HG03196 (cell line): ENCODE measurements around the gene DCDC1.

Experiments
- ATAC-seq: cut with Tn5 transposase; IDR thresholded peaks from one replicate; pipeline ENCODE4 v1.9.1; 2021; ENCODE audit not compliant: unreplicated experiment

The DCDC1 gene

DNA sequence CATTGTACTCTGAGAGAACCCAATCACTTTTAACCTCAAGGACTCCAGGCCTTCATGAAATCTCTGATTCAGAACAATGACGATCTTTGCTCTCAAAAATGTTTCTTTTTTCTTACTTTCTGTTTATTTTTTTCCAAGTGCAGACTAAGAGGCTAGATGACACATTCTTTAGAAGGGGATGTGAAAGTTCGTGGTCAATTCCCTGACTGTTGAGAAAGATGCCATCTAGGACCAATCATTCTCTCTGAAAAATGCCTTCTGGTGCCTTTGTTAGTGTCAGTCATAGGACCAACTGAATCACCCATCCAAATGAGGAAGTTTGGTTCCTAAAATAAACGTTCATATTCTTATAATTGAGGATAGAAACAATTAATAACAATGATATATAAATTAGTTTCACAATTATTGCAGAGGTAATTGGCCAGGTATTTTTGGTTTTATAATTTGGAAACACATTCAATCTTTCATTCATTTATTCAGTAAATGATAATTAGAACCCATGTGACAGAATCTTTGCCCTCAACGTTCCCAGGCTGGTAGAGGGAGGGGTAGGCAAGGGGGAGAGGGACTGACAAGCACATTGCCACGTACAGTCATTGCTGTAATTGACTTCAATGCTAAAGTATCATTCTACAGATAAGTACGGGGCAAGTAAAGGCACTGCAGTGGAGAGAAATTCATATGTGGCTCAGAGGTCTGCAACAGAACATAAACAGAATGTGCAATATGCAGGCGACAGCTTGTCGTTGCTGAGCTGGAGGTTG is 450.0 kb downstream of the DCDC1 start:
- peak; percentile 80 for ATAC-seq

DNA sequence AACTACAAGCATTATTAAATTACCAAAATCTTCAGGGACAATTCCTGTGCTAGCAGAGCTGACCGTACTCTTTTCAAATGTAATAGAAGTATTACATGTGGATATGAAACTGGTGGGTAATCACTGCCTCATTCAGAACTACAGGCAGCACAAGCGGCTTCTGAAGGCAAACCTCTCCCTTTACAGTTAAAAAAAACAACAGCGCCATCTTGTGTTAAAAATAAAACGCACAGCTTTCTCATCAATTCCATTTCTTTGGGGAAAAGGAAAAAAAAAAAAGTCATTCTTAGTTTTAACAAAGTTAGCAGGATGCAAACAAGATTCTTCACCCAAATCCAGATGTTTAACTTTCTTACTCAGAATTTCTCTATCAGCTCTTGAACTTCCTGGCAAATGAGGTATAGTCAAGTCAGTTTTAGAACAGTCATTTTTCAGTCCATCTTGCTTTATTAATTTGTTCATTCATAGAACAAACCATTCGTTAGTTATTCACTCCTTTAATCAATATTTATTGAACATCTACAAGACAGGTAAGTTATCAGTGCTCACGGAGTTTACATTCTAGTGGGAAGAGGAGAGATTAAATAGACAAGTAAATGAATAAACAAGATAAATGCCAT is 451.6 kb downstream of the DCDC1 start:
- ATAC-seq, result no peak

DNA sequence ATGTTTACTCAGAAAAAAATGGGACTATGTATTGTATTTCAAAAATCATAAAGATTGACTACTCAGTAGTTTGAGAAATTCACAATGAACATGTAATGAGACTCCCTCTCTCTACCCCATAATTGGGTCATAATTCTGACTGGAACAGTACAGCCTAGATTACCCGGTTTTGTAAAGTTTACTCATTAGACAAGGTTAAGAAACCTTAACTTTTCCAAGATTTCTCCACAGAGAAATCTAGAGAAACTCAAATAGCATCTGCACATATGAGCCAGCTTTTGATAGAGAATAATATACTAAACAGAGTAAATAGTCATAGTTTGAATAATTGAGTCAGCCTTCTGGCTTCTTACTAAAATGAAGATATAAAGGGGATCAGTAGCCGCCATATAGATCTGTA is 452.3 kb downstream of the DCDC1 start:
- ATAC-seq, result no peak

DNA sequence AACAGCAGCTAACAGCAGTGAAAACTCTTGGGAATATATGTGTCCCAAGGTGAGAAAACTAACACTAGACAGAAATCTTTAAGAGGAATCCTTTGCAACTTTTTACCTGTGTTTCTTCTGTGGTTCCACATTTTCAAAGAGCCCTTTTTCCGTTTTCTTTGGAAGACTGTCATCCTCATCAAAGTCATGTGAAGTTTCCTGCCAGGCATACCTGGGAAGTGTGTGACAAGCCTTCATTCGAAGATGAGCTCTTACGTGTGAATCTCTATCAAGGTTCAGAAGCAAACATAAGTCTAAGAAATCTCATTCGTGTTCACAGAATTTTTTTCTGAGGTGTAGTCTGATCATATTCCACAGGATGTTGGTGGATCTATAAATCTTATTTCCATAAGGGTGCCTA is 452.8 kb downstream of the DCDC1 start:
- ATAC-seq, result no peak

DNA sequence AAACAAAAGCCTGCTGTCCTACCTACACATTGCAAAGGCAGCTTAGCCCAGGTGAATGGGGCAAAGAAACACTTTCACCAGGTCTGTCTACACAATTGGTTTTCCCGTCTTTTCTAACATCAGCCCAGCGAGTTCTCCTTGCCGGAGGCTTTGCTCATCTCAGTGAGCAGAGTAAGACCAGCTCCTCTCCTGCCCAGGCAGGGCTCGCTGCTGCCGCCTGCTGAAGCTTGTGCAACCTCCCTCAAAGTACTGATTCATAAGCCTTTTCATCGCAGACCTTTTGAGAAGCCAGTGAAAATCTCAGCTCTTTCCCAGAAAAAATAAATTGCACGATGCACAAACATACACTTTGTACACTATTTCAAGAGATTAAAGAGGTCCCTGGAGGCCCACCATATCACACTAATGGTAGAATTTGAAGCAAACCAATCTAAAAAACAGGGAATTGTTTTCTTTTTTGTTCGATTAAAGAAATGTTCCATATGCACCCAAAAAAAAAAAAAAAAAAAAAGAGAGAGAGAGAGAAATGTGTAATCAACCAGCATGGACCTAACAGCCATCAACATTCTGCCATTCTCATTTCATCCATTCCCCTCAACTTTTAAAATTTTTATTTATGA is 455.3 kb downstream of the DCDC1 start:
- no peak for ATAC-seq

DNA sequence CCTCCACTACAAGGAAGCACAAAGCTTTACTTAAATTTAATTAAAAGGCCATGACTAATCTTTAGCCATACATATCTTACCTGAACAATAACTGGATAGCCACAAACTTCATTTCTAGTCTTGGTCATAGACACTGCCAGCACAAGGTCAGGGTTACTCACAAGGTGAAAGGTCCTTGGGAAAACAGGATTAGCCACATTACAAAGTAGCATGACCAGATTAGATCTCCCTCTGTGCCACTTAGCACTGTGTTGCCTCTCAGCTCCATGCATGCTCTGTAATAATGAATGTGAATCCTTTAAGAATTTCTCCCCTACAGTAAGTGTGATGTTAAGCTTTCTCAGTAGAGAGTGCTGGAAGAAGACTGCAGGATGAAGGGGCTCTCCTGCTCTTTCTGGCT is 458.3 kb downstream of the DCDC1 start:
- no peak for ATAC-seq

DNA sequence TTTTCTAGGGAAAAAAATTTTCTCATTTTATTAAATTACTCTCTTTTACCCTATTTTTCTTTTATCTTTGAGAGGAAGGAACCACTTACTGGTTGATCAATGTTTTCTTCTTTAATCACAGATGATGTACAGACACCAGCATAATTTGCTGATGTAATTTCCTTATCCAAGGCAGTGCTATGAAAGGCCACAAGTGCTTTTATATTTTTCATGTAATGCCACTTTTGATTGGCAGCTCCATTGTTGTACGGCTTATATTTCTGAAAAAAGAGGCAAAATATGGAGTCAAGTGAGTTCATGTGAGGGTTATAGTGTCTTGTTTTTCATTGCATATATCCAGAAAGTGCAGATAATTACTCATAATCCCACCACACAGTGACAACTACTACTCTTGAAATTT is 460.7 kb downstream of the DCDC1 start:
- ATAC-seq, result no peak

DNA sequence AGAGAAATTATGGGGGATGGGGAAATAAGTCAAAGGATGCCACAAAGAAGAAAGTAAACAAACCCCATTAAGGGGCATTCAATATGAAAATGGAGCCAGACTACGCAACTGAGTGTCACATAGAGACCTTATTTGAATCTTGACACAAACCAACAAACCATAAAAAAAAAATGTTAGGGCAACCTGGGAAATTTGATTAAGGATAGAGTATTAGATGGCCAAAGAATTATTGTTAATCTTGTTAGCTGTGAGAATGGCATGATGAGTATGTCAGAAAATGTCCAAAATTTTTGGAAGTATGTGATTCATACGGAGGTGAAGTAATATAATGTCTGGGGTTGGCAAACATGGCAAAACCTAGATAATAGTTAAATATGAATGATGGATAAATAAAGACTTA is 461.3 kb downstream of the DCDC1 start:
- no peak for ATAC-seq

DNA sequence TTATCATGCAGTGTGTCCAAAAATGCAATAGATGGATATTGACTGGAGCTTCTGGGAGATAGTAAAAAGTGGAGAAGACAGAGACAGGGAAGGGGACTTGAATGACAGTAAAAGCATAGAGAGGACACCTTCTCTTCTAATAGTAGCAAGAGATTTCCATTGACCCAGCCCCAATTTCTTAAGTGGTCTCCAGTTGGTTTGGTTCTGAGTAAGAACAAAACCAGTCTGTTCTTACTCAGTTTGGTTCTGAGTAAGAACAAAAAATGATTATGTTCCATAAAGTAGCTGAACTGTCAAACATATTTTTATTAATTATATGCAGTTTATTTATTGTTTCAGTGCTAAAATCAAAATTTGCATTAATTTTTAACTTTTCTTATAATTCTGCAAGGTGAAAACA is 466.6 kb downstream of the DCDC1 start:
- ATAC-seq, result no peak

DNA sequence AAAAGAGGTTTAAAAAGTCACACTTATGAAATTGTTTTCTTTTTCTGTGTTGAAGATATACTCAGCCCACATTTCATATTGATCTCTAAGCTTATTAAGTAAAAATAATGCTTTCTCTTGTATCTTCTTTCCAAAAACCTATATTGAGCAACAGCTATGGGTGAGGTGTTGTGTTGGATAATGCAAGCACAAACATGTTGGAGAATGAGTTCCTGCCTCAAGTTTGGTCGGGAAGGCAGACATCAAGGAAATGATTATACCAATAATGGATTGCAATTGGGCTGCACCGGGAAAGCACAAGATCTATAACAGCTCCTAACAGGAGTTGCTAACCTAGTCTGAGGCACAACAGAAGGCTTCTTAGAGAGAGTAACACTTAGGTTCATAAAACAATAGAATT is 474.5 kb downstream of the DCDC1 start:
- ATAC-seq, result no peak

DNA sequence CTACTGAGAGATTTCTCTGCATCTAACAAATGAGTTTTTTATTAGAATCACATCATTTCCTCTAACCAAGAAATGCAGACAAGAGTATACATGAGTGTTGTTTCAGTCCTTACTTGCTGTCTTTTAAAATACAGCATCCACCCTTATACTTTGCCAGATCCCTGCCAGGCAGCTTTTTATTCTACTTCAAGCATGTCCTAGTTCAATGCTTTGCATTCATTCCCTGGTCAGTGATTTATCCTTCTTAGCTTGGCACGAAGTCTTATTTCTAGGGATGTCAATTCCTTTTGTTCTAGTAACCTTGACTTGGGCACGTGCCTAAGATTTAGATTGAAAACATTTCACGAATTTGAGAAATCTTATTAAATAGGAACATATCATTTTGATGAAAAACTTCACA is 476.2 kb downstream of the DCDC1 start:
- ATAC-seq, result no peak

DNA sequence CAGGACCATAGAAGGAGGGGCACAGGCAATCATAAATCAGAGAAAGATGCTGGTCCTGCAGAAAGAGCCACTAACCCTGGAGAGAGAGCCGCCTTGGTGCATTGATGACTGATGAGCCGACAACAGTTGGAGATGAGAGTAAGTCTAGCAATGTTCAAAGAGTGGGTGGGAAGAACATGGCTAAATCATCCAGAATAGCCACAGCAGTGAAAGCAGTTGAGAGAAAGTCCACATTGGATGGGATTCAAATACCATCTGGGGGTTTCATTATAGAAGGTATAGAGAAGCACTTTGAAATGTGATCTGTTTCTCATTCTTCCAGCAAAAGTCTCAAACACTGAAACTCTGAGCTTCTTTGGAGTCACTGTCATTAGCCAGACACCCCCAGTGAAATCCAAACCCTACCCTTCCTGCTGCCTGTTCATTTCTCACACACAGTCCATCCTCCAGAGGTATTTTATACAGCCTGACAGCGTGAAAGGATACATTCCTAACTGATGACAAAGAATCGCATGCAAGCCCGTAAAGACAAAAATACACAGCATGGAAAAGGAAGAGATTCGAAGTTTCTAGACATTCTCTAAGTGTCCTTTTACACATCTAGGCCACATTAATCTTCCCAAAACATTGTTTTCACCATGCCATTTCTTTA is 480.3 kb downstream of the DCDC1 start:
- ATAC-seq, result no peak

DNA sequence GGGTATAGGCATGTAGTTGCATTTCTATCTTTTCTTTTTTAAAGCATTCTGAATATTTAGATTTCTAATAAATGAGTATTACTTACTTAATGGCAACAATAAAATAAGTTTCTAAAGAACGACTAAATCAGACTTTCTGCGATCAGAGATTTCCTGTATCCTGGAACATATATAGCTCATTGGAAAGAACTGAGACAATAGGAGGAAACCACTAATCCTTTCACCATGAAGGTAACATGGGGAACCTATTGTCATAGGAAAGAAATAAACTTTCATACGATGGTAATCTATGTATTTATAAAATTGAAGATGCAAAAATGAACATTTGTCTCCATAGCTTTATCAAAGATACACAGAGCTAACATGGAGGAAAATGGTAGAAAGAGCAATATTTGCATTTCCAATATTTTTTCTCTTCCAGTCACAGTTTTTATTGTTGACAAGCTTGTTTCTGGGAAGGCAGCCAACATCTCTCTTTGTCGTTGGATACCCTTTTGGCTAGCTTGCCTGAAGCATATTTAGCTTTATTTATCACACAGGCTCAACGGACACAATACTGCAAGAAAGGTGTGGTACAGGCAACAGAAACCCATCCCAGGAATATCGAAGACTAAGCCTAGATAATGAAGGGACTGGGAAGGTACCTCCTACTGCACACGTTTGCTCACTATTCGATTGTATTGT is 490.1 kb downstream of the DCDC1 start:
- no peak for ATAC-seq

DNA sequence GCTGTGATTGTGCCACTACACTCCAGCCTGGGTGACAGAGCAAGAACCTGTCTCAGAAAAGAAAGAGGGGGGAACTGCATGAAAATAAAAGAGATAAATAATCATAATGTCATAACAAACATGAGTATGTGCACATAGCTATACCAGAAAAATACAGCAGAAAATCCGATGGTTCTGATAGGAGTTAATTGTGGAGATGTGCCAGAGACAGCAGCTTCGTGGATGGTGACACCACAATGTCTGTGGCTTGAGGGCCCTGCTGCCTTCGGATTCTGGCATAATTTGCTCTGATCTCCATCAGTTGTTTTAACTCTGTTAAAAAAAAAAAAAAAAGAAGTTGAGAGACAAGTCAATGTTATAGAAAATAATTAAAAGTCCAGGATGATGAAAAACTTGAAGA is 491.1 kb downstream of the DCDC1 start:
- no peak for ATAC-seq

DNA sequence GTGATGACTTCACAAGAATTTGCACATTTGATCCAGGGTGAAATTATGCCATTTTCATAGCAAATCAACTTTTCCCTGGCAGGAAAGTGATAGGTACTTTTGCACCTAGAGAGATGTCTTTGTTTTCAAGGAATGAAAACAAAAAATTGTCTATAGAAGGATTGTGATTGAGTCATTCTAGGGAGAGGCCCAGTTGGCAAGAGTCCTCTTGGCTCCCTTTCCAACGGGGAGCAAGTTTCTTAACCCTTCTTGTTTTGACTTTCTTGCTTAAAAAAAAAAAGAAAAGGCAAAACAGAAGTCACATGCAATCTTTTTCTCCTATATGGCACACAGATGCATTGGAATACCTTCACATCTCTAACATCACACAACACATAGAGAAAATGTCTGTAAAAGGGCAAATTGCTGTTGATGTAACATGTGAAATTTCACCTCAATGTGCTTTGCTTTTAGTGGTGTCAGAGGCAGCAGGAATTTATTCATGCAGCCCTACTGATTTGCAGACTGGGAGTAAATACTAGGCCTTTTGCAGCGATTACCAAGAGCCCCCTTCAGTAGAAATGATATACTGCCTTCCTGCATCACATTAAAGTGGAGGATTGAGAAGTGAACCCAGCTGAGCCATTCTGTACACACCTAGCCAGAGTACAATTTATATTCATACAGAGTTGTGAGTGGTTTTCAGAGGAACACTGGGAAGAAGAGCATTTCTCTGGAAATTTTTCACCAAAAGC is 492.7 kb downstream of the DCDC1 start:
- no peak for ATAC-seq

DNA sequence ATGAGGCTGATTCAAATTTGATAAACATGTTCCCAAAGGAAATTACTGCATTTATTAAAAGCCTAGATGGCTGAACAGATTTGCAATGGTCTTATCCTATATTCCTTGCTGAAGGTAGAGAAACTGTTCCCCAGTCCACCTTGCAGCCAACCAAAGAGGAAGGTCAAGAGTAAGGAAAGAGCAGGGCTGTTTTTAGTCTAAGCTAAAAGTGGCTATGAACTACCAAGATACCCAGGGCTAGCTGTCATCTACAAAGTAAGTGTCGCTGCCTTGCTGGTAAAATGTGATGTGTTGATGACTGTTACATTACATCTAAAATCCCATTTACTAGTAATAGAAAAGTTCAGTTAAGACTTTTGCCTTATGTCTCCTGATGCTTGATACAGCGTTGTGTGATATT is 493.3 kb downstream of the DCDC1 start:
- ATAC-seq, result no peak

DNA sequence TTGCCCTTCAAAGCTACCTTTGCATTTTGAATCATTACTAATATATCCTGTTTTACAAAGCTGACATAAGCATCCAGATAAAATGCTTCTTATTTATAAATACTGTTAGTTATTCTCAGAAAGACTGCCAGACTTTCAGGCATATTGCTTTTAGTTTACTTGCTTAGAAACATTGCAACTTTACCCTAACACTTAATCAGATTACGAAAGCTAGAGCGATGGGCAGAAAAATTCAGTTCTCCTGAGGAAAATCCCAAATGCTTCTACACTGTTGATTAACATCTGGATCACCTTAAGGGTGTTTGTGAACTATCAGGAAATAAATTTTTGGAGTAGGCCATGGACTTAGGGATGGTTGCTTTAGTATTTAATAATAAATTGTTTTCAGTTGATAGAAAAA is 493.7 kb downstream of the DCDC1 start:
- ATAC-seq, result no peak

DNA sequence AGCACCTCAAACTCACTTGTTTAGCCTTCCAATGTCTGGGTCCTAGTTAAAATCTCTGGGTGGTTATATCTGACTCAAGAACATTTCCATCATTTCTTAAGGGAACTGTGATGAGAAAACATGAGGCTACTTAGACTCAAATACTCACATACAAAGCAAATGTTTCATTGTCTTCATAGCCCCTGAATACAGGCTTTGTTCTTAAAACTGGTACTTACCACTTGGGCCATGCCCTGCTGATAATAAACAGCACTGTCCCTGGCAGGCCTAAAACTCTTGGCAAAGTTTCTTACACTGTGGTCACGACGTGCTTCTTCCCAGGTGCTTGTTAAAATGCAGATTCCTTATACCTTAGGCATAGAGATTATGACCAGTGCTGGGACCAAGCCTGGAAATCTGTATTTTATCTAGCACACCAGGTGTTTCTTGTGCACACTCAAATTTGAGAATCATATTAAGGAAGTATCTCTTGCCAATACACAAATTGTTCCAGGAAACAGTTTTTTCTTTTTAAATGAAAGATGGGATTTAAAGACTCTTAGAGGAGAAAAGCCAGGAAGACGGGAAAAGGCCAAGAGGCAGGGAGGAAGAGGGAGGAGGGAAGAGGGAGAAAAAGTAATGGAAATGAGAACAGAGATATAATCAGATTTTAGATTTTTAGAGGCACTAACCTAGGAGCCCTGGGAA is 495.5 kb downstream of the DCDC1 start:
- no peak for ATAC-seq

DNA sequence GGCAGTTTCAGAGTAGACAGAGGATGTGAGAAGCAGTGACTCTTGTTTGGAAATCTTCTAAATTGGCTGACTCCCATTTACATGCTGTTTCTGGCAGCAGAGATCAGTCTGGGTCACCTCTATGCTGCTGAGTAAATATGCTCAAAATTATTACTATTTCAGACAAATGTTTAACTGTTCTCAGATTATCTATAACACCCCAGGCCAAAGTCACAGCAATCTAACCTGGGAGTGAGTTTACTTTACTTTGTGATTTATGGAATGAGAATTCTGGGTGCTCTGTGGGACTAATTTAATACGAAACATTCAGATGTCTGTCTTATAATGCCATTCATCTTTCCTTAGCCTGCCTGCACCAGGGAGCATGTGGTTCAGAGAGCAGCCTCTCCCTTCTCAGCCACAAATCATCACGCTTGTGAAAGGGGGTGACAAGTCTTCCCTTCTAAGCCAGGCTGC is 500.9 kb downstream of the DCDC1 start:
- no peak for ATAC-seq

DNA sequence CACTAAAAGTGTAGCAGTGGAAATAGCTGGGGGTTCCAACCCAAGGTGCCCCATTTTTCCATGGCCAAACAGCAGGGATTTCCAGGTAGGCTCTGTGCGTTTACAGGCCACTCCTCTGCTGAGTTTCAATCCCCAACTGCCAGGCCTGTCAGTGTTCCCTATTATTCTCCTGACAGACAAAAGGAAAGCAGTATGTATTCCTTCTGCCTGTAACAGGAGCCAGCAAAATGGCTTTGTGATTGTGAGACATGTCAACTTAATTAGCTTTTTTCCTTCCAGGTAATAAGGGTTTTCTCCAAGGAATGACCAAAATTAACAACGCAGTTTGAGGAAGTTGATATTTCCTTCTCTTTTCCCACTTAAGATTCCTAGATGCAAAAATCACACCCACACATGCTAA is 506.3 kb downstream of the DCDC1 start:
- ATAC-seq, result no peak
